ENCODE data around the gene CBLN3. TPM values are rescaled to one million over a fixed set of nuclear protein-coding genes. Genes with fewer than 3 reads are reported as not detected.
A peak's percentile ranks its signal among the peaks of the same experiment; 100 is the strongest.

The CBLN3 gene
- total and polyA plus RNA-seq, 9 of the 15 experiments (the other 6 are each of a cell fraction or from before 2014, with no cell fraction given) = 0.05 to 0.59 (median 0.26) TPM; not detected in 1

- TF ChIP-seq POLR2H (tag; IDR thresholded peaks at IDR 0.05; ENCODE audit: low read depth) = peak; percentile 80
- TF ChIP-seq ZNF449 (CRISPR knock-in tag; IDR thresholded peaks at IDR 0.05) = no peak
- TF ChIP-seq HNRNPLL (IDR thresholded peaks at IDR 0.05; ENCODE audit: low read depth, low read length, poor library complexity, severe bottlenecking) = peak; percentile 42
- peak; percentile 80 for TF ChIP-seq ZFX (CRISPR knock-in tag; IDR thresholded peaks at IDR 0.05)
- TF ChIP-seq TAF1 (IDR thresholded peaks at IDR 0.05; ENCODE audit: control insufficient read depth, extremely low read depth, insufficient read depth, low read length, severe bottlenecking) = peak; percentile 54
- 0 out of 6 replicates have a peak, but pooled peaks of 1 of the 3 experiments have one; percentile 15 for TF ChIP-seq CTCF (IDR thresholded peaks at IDR 0.05 in 2 of 3, conservative IDR thresholded peaks at IDR 0.05 in 1 of 3; ENCODE audit: insufficient read depth in 2 of 3, low read depth in 1 of 3, low read length in 3 of 3)
- TF ChIP-seq E2F6 (IDR thresholded peaks at IDR 0.05; ENCODE audit: borderline replicate concordance in 1 of 2, extremely low read depth in 1 of 2, insufficient read depth in 1 of 2, insufficient read length in 1 of 2, low read depth in 1 of 2, low read length in 1 of 2, poor library complexity in 1 of 2, severe bottlenecking in 1 of 2) = peak in 1 of 2 experiments; percentile 68
- TF ChIP-seq HINFP (tag; conservative IDR thresholded peaks at IDR 0.05; ENCODE audit: low read depth) = no peak
- TF ChIP-seq ZNF79 (CRISPR knock-in tag; IDR thresholded peaks at IDR 0.05; ENCODE audit: low read depth) = no peak
- peak; percentile 90 for TF ChIP-seq POLR2A (conservative IDR thresholded peaks at IDR 0.05)
- no peak for TF ChIP-seq ATF1 (CRISPR knock-in tag; IDR thresholded peaks at IDR 0.05)
- peak; percentile 78 for TF ChIP-seq ATF1 (tag; IDR thresholded peaks at IDR 0.05)
- no peak for TF ChIP-seq ZFP36 (IDR thresholded peaks at IDR 0.05; ENCODE audit: low read depth, low read length, partially characterized antibody)
- peak; percentile 56 for TF ChIP-seq VEZF1 (CRISPR knock-in tag; IDR thresholded peaks at IDR 0.05)
- TF ChIP-seq MNT (conservative IDR thresholded peaks at IDR 0.05) = peak; percentile 57 to 64; a peak in 3 of 4 replicates
- TF ChIP-seq ZNF57 (CRISPR knock-in tag; IDR thresholded peaks at IDR 0.05) = no peak
Observed at GRCh38 chr14:24442240-24443052, 13.0 kb upstream of the CBLN3 start, which contains the start of gene SDR39U1 (continued).
